Measurements from ENCODE around the gene PRSS8. TPM values are rescaled to one million over a fixed set of nuclear protein-coding genes. Genes with fewer than 3 reads are reported as not detected.

PRSS8 gene
- total RNA-seq, 2 experiments from 2014 or later, result not detected

- no peak overlapping the region for H3K27ac ChIP-seq (ENCODE audit: low read depth in 1 of 2, low read length in 2 of 2)
- Mint-ChIP-seq H3K4me3 (no peak overlapping the region), H3K27ac (no peak overlapping the region), H3K9me3 (no peaks in the 10 kb centered on the region), H3K36me3 (ENCODE audit: low read depth) (peaks cover 60% of the 10 kb centered on the region), H3K27me3 (no peaks in the 10 kb centered on the region), H3K4me1 (ENCODE audit: low read depth) (no peaks in the 10 kb centered on the region)
- no peaks in the 10 kb centered on the region for H3K27me3 ChIP-seq (ENCODE audit: control insufficient read depth in 1 of 2, insufficient read depth in 2 of 2, low read length in 2 of 2)
- POLR2A ChIA-PET, result interaction anchor here (1.5 kb wide), 1 partner anchor 11 kb away, joined by 7 read pairs; no protein-coding TSS in a partner anchor
- intact Hi-C loops (cut with DNase I, micrococcal nuclease), result no loop called here
- peaks cover 54% of the 10 kb centered on the region for H3K36me3 ChIP-seq (ENCODE audit: insufficient read depth, low read length)
- ATAC-seq (ENCODE audit: poor library complexity) (no peak), DNase-seq (no peak)
- H3K4me1 ChIP-seq (ENCODE audit: insufficient read depth, low read length), result peaks cover 17% of the 10 kb centered on the region
- H3K9me3 ChIP-seq (ENCODE audit: control insufficient read depth in 1 of 2, insufficient read depth in 1 of 2, low read length in 2 of 2), result no peaks in the 10 kb centered on the region
- CTCF ChIA-PET, result no interaction called here
- no peak overlapping the region for H3K4me3 ChIP-seq (ENCODE audit: low read length)
- TF ChIP-seq, protein P1, sequence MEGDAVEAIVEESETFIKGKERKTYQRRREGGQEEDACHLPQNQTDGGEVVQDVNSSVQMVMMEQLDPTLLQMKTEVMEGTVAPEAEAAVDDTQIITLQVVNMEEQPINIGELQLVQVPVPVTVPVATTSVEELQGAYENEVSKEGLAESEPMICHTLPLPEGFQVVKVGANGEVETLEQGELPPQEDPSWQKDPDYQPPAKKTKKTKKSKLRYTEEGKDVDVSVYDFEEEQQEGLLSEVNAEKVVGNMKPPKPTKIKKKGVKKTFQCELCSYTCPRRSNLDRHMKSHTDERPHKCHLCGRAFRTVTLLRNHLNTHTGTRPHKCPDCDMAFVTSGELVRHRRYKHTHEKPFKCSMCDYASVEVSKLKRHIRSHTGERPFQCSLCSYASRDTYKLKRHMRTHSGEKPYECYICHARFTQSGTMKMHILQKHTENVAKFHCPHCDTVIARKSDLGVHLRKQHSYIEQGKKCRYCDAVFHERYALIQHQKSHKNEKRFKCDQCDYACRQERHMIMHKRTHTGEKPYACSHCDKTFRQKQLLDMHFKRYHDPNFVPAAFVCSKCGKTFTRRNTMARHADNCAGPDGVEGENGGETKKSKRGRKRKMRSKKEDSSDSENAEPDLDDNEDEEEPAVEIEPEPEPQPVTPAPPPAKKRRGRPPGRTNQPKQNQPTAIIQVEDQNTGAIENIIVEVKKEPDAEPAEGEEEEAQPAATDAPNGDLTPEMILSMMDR (IDR thresholded peaks at IDR 0.05), result no peak
Observed at GRCh38 chr16:31131416-31131815, 4.1 kb downstream of the PRSS8 start.

DNA sequence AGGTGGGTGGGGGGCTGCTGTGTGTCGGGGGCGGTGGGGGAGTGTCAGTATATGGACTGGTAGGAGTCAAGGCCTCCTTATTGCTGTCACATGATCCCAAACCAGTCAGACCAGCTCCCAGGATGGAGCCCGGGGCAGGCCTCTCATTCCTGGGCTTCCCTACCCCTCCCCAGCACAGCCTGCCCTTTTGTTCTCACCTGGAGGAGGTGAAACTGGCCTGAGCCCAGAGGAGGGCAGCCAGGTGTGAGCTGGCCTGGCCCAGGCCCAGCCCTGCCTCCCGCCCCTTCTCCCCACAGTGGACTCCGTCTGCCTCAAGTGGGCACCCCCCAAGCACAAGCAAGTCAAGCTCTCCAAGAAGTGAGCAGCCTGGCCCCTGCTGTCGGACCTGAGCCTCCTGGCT is 4.6 kb downstream of the PRSS8 start:
- peaks cover 4% of the 10 kb centered on the region for H3K4me1 Mint-ChIP-seq (ENCODE audit: low read depth)
- POLR2A ChIA-PET, result interaction anchor here (1.5 kb wide), 1 partner anchor 11 kb away, joined by 7 read pairs; no protein-coding TSS in a partner anchor
- no peaks in the 10 kb centered on the region for H3K9me3 ChIP-seq (ENCODE audit: control insufficient read depth in 1 of 2, insufficient read depth in 1 of 2, low read length in 2 of 2)
- H3K9me3 Mint-ChIP-seq, result no peaks in the 10 kb centered on the region
- TF ChIP-seq, protein P1 (IDR thresholded peaks at IDR 0.05), result no peak
- peaks cover 65% of the 10 kb centered on the region for H3K36me3 Mint-ChIP-seq (ENCODE audit: low read depth)
- no peak for DNase-seq
- no peaks in the 10 kb centered on the region for H3K27me3 ChIP-seq (ENCODE audit: control insufficient read depth in 1 of 2, insufficient read depth in 2 of 2, low read length in 2 of 2)
- no peak for ATAC-seq (ENCODE audit: poor library complexity)
- no peak overlapping the region for H3K4me3 Mint-ChIP-seq
- H3K27ac Mint-ChIP-seq, result no peak overlapping the region
- H3K27ac ChIP-seq (ENCODE audit: low read depth in 1 of 2, low read length in 2 of 2), result no peak overlapping the region
- H3K27me3 Mint-ChIP-seq, result no peaks in the 10 kb centered on the region
- H3K4me3 ChIP-seq (ENCODE audit: low read length), result no peak overlapping the region
- intact Hi-C loops (cut with DNase I, micrococcal nuclease), result no loop called here
- peaks cover 17% of the 10 kb centered on the region for H3K4me1 ChIP-seq (ENCODE audit: insufficient read depth, low read length)
- H3K36me3 ChIP-seq (ENCODE audit: insufficient read depth, low read length), result peaks cover 54% of the 10 kb centered on the region
- CTCF ChIA-PET, result interaction anchor here (1.7 kb wide), 1 partner anchor 11 kb away, joined by 4 read pairs; no protein-coding TSS in a partner anchor

GRCh38 chr16:31130336-31130891 is 5.1 kb downstream of the PRSS8 start:
- Mint-ChIP-seq H3K4me1 (ENCODE audit: low read depth) (peaks cover 6% of the 10 kb centered on the region), H3K9me3 (no peaks in the 10 kb centered on the region), H3K4me3 (no peak overlapping the region), H3K36me3 (ENCODE audit: low read depth) (peaks cover 69% of the 10 kb centered on the region), H3K27me3 (no peaks in the 10 kb centered on the region), H3K27ac (no peak overlapping the region)
- Histone ChIP-seq H3K36me3 (ENCODE audit: insufficient read depth, low read length) (peaks cover 54% of the 10 kb centered on the region), H3K4me3 (ENCODE audit: low read length) (no peak overlapping the region), H3K4me1 (ENCODE audit: insufficient read depth, low read length) (peaks cover 17% of the 10 kb centered on the region), H3K9me3 (ENCODE audit: control insufficient read depth in 1 of 2, insufficient read depth in 1 of 2, low read length in 2 of 2) (no peaks in the 10 kb centered on the region), H3K27me3 (ENCODE audit: control insufficient read depth in 1 of 2, insufficient read depth in 2 of 2, low read length in 2 of 2) (no peaks in the 10 kb centered on the region), H3K27ac (ENCODE audit: low read depth in 1 of 2, low read length in 2 of 2) (no peak overlapping the region)
- DNase-seq (no peak), ATAC-seq (ENCODE audit: poor library complexity) (no peak)
- TF ChIP-seq, protein P1 (IDR thresholded peaks at IDR 0.05), result no peak
- ChIA-PET CTCF (interaction anchor here (1.7 kb wide), 1 partner anchor 12 kb away, joined by 4 read pairs; no protein-coding TSS in a partner anchor), POLR2A (interaction anchor here (1.5 kb wide), 1 partner anchor 12 kb away, joined by 7 read pairs; no protein-coding TSS in a partner anchor)
- intact Hi-C loops (cut with DNase I, micrococcal nuclease), result no loop called here
